AG10803 (cell line): ENCODE measurements around the gene CD93.

Experiments used
- DNase-seq: peaks from one replicate; pipeline ENCODE4 v3.0.0; 2010; ENCODE audit warnings: low read depth
- H3K4me3 ChIP-seq: 2 replicates; pipeline ENCODE4 v1.5.1; 2011; ENCODE audit warnings: mild to moderate bottlenecking, low read length, control low read depth
- TF ChIP-seq, protein P1 (sequence below): conservative IDR thresholded peaks from 2 replicates; pipeline ENCODE4 v1.5.1; 2011; ENCODE audit warnings: mild to moderate bottlenecking, low read length, control low read depth, inconsistent platforms

CD93 gene

GRCh38 chr20:23043376-23043775 lies 42.7 kb downstream of the CD93 start:
- no peak overlapping the region for H3K4me3 ChIP-seq
- TF ChIP-seq, protein P1, sequence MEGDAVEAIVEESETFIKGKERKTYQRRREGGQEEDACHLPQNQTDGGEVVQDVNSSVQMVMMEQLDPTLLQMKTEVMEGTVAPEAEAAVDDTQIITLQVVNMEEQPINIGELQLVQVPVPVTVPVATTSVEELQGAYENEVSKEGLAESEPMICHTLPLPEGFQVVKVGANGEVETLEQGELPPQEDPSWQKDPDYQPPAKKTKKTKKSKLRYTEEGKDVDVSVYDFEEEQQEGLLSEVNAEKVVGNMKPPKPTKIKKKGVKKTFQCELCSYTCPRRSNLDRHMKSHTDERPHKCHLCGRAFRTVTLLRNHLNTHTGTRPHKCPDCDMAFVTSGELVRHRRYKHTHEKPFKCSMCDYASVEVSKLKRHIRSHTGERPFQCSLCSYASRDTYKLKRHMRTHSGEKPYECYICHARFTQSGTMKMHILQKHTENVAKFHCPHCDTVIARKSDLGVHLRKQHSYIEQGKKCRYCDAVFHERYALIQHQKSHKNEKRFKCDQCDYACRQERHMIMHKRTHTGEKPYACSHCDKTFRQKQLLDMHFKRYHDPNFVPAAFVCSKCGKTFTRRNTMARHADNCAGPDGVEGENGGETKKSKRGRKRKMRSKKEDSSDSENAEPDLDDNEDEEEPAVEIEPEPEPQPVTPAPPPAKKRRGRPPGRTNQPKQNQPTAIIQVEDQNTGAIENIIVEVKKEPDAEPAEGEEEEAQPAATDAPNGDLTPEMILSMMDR, result no peak
- no peak for DNase-seq

GRCh38 chr20:23042270-23042669 lies 43.9 kb downstream of the CD93 start:
- TF ChIP-seq, protein P1, result no peak
- no peak overlapping the region for H3K4me3 ChIP-seq

DNA sequence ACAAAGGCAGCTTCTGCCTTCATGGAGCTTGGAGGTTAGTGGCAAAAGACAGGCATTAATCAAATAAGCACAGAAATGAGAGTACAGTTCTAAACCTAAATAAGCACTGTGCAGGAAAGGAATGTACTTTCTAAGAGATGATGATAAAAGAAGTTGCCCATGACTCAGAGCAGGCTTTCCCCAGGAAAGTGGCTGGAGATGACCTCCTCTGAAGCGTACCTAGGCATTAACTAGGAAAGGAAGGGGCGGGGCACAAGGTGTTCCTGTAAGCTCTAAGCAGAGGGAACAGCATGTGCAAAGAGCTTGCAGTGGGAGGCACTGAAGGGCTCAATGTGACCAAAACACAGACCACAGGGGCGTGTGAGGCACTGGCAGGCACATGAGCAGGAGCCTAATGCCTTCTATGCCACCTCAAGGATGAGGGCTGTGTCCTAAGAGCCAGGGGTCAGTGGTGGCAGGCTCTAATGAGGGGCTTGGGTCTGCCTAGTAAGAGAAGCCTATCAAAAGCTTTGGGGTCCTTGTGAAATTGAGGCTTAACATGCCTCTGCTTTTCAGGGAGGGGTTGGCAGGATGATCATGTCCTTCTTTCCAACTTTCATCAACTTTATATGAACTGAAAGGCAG lies 46.1 kb downstream of the CD93 start:
- no peak overlapping the region for H3K4me3 ChIP-seq
- TF ChIP-seq, protein P1, result no peak
- DNase-seq, result no peak

More at GRCh38 chr20:23042270-23042669, 43.9 kb downstream of the CD93 start:
- no peak for DNase-seq

DNA sequence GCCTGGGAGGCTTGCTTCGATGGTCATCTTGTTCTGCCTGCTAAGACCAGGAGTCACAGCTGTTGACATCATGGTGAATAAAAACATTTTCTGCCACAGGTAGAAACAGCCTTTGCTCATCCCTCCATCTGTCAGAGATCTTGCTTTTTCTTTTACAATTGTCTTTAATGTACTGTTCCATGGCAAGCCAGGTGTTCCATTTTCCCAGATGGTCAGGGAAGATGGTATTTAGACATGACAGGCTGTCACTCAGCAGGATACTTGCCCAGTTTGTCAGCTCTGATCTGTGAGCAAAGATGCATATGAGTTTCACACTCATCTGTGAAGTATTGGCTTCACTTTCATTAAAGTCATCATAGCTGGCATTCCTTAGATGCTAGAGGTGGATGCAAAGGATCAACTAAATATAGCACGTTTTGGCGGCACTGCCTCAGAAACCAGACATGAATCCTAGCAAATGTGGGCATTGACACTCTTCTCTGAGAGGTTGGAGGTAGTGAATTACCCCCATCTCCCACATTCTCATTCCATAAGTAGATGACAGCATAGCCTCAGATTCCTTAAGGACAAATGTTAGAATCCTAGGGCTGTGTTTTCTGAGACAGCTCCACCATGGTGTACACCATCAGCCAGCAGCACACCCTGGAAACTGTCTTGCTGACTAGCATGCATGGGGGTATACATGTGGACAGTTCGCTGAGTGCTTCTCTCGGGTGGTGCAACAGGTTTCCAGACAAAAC lies 46.8 kb downstream of the CD93 start:
- no peak overlapping the region for H3K4me3 ChIP-seq
- DNase-seq, result no peak
- TF ChIP-seq, protein P1, result no peak

- TF ChIP-seq, protein P1, result no peak
Measured at GRCh38 chr20:23037017-23037481, 49.1 kb downstream of the CD93 start.

GRCh38 chr20:23036371-23036770 lies 49.8 kb downstream of the CD93 start:
- no peak for DNase-seq
- no peak overlapping the region for H3K4me3 ChIP-seq
- TF ChIP-seq, protein P1, result no peak

More at GRCh38 chr20:23037017-23037481, 49.1 kb downstream of the CD93 start:
- no peak for DNase-seq
- H3K4me3 ChIP-seq, result no peak overlapping the region

DNA sequence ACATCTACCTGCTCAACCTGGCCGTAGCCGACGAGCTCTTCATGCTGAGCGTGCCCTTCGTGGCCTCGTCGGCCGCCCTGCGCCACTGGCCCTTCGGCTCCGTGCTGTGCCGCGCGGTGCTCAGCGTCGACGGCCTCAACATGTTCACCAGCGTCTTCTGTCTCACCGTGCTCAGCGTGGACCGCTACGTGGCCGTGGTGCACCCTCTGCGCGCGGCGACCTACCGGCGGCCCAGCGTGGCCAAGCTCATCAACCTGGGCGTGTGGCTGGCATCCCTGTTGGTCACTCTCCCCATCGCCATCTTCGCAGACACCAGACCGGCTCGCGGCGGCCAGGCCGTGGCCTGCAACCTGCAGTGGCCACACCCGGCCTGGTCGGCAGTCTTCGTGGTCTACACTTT lies 50.4 kb downstream of the CD93 start:
- no peak overlapping the region for H3K4me3 ChIP-seq
- DNase-seq, result no peak
- TF ChIP-seq, protein P1, result no peak
